ENCODE results near the gene TEX29. TPM values are rescaled to one million over a fixed set of nuclear protein-coding genes. Genes with fewer than 3 reads are reported as not detected.

TEX29 gene
- total RNA-seq, 1 donor from 2014 or later: 0.97 TPM

DNA sequence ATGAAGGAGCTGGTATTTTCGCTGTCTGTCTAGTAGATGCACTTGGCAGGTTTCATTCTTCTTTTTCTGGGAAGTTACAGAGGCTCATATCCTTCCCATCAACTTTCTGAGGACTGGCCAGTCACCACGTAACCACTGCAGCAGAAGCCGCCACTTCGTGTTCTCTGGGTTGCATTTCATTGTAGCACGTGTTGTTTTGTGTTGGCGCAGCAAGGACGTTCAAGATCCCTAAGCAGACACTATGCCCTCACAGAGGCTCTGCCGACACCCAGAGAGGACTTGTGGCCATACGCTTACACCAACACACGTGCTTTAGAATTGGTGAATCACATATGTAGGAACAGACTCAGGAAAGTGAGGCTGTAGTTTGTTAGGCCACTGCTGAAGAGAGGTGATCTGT is 42.2 kb upstream of the TEX29 start:
- no peak overlapping the region for H3K4me3 ChIP-seq
- no peak for TF ChIP-seq CTCF (IDR thresholded peaks at IDR 0.05)
- no peaks in the 10 kb centered on the region for H3K27me3 ChIP-seq (ENCODE audit: low read depth)
- no peak overlapping the region for H3K27ac ChIP-seq
- no peak for ATAC-seq
- DNase-seq: no peak
- no peaks in the 10 kb centered on the region for H3K9me3 ChIP-seq
- intact Hi-C loops (cut with DNase I): no loop called here
- H3K4me1 ChIP-seq: peaks cover 15% of the 10 kb centered on the region
- peaks cover 100% of the 10 kb centered on the region for H3K36me3 ChIP-seq

DNA sequence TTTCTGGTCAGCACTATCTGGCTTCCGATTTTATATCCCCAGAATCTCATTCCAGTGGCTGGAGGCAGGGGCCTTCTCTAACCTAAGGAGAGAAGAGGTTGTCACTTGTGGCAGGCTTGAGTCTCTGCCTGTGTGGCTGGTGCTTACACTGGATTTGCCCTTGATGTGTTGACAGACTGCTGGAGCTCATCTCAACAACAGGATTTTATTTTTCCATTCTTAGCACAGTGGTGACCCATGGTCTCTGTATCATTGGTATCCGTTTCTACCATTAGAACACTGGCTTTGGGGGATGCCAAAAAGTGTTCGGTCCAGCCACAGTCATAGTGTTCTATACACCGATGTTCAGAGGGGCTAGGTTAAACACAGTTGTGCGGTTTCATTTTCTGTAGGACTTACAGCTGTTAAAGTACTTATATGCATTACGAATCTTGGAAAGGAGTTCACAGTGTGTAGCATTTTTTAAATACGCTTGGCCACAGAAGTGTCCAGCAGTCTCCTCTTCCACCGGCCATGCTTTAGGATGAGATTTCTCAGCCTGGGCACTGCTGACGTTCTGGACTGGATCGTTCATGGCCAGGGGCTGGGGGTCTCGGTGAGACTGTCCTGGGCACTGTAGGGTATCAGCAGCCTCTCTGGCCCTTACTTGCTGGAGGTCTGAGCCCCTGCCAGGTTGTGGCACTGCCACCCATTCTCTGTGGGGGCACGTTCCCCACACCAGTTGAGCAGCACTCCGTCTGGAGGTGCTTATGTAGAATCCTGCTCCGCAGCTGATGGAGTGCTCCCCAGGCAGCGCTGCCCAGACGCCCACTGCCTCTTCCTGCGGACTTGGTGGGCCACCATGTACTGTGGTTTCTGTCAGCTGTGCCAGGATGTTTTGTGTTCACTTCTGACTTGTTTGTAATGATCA is 41.4 kb upstream of the TEX29 start:
- peaks cover 15% of the 10 kb centered on the region for H3K4me1 ChIP-seq
- no peaks in the 10 kb centered on the region for H3K9me3 ChIP-seq
- intact Hi-C loops (cut with DNase I): no loop called here
- peaks cover 100% of the 10 kb centered on the region for H3K36me3 ChIP-seq
- no peak overlapping the region for H3K27ac ChIP-seq
- DNase-seq (no peak), ATAC-seq (no peak)
- no peaks in the 10 kb centered on the region for H3K27me3 ChIP-seq (ENCODE audit: low read depth)
- no peak overlapping the region for H3K4me3 ChIP-seq
- no peak for TF ChIP-seq CTCF (IDR thresholded peaks at IDR 0.05)

DNA sequence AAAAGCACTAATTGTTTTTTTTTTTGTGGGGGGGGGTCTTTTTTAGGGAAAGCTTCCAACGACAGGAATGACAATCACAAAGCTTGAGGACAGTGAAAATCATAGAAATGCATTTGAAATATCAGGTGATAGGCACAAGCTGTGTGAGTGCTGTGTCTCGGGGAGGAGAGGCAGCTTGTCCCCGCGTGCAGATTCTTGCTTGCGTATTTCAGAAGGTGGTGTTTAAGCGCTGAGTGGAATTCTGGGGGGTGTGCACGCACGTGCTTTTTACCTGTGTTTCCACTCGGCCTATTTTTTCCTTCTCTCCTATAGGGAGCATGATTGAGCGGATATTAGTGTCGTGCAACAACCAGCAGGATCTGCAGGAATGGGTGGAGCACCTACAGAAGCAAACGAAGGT is 40.2 kb upstream of the TEX29 start:
- Histone ChIP-seq H3K9me3 (no peaks in the 10 kb centered on the region), H3K36me3 (peaks cover 100% of the 10 kb centered on the region), H3K4me3 (no peak overlapping the region), H3K4me1 (peaks cover 15% of the 10 kb centered on the region), H3K27me3 (ENCODE audit: low read depth) (no peaks in the 10 kb centered on the region), H3K27ac (no peak overlapping the region)
- ATAC-seq: no peak
- DNase-seq: no peak
- TF ChIP-seq CTCF (IDR thresholded peaks at IDR 0.05): no peak
- intact Hi-C loops (cut with DNase I): no loop called here

GRCh38 chr13:111280681-111281585 is 39.5 kb upstream of the TEX29 start:
- TF ChIP-seq CTCF (IDR thresholded peaks at IDR 0.05): no peak
- ATAC-seq: no peak
- H3K27ac ChIP-seq: peak overlapping the region; percentile 4
- H3K36me3 ChIP-seq: peaks cover 100% of the 10 kb centered on the region
- H3K4me1 ChIP-seq: peaks cover 15% of the 10 kb centered on the region
- no peak for DNase-seq
- no peak overlapping the region for H3K4me3 ChIP-seq
- intact Hi-C loops (cut with DNase I): no loop called here
- H3K27me3 ChIP-seq (ENCODE audit: low read depth): no peaks in the 10 kb centered on the region
- no peaks in the 10 kb centered on the region for H3K9me3 ChIP-seq

DNA sequence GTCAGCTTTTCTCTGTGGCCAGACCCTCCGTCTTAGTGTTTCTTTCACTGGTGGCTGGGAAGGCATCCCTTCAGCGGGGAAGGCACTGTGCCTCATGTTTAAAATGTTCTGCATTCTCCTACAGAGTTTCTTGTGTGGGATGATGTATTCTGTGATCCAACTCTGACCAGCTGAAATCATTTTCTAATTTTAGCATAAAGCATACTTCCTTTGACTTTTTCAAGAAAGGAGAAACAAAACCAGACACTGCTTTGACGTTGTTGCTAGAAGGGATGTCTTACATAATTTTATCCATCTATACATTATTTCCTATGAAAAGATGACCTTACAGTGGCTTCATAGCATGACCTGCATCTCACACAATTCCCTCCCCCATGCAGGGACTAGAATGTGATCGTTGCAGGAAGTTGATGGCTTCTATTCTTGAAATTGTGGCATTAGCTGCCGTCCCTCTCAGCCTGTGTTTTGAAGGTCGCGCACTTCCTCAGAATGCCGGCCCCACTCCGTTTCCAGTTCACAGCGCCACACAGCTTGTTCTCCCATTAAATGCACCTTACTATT is 38.6 kb upstream of the TEX29 start:
- no peaks in the 10 kb centered on the region for H3K9me3 ChIP-seq
- peaks cover 100% of the 10 kb centered on the region for H3K36me3 ChIP-seq
- H3K4me1 ChIP-seq: peaks cover 15% of the 10 kb centered on the region
- H3K27me3 ChIP-seq (ENCODE audit: low read depth): no peaks in the 10 kb centered on the region
- intact Hi-C loops (cut with DNase I): no loop called here
- ATAC-seq: peak; percentile 55 to 70
- no peak overlapping the region for H3K4me3 ChIP-seq
- H3K27ac ChIP-seq: peak overlapping the region; percentile 6
- DNase-seq: no peak
- TF ChIP-seq CTCF (IDR thresholded peaks at IDR 0.05): no peak
